SK-N-SH (cell line): ENCODE data around the gene VCAM1. TPM values are rescaled to one million over a fixed set of nuclear protein-coding genes. Genes with fewer than 3 reads are reported as not detected.

Experiments used
- CTCF ChIA-PET: fragments of 300-600, 350-600 bp; formaldehyde crosslinking; extraction: SDS; loops from one replicate; lab custom pipeline; 2021; lab: Yijun Ruan, JAX
- POLR2A ChIA-PET: fragments of 350-600 bp; sonication (Branson Sonifier 250); formaldehyde crosslinking; extraction: SDS; loops from one replicate; lab custom pipeline; 2020; ENCODE audit warnings: antibody characterized with exemption, inconsistent platforms; lab: Yijun Ruan, JAX
- DNase-seq: peaks from one replicate; pipeline ENCODE4 v3.0.0; 2012
- H2AFZ ChIP-seq: fragments of 200-600 bp; sonication (generic); 2 replicates; pipeline ENCODE4 v1.8.1; 2016; ENCODE audit warnings: antibody characterized with exemption, mild to moderate bottlenecking, low read depth
- H3F3A ChIP-seq: fragments of 200-600 bp; sonication (generic); replicated peaks from 2 replicates; pipeline ENCODE3; 2016; ENCODE audit warnings: antibody characterized with exemption, mild to moderate bottlenecking; ENCODE audit not compliant: insufficient read depth
- H3K27ac ChIP-seq, 2 experiments: fragments of 200-500 bp in 1 of 2; fragments of 200-600 bp in 1 of 2; sonication (Bioruptor generic) in 1 of 2; sonication (generic), shearing (Covaris generic) in 1 of 2; 2 replicates each; pipeline versions ENCODE4 v1.5.1 to v1.6.1; 2014 to 2016; ENCODE audit warnings: low read depth in 2 of 2, inconsistent platforms in 1 of 2, low read length in 1 of 2, mild to moderate bottlenecking in 1 of 2, mixed read lengths in 1 of 2
- H3K27me3 ChIP-seq: fragments of 200-600 bp; sonication (generic), shearing (Covaris generic); 2 replicates; pipeline ENCODE4 v1.6.1; 2016; ENCODE audit warnings: mixed run types; ENCODE audit not compliant: insufficient read depth
- H3K36me3 ChIP-seq, 2 experiments: fragments of 200-500 bp in 1 of 2; fragments of 200-600 bp in 1 of 2; sonication (Bioruptor generic) in 1 of 2; sonication (generic) in 1 of 2; replicated peaks in 1 of 2; 2 replicates each; pipeline versions ENCODE3 to v1.5.1; 2014 to 2016; ENCODE audit warnings: low read length in 1 of 2, mild to moderate bottlenecking in 1 of 2; ENCODE audit not compliant: insufficient read depth in 2 of 2, control insufficient read depth in 1 of 2
- H3K4me1 ChIP-seq, 2 experiments: fragments of 200-500 bp in 1 of 2; fragments of 200-600 bp in 1 of 2; sonication (Bioruptor generic) in 1 of 2; sonication (generic), shearing (Covaris generic) in 1 of 2; 2 replicates each; pipeline versions ENCODE4 v1.5.1 to v1.6.1; 2014 to 2016; ENCODE audit warnings: low read depth in 1 of 2, low read length in 1 of 2, mixed run types in 1 of 2; ENCODE audit not compliant: insufficient read depth in 2 of 2, control insufficient read depth in 1 of 2
- H3K4me2 ChIP-seq: fragments of 200-600 bp; sonication (generic), shearing (Covaris generic); 2 replicates; pipeline ENCODE4 v1.6.1; 2017; ENCODE audit warnings: mixed run types
- H3K4me3 ChIP-seq, 2 experiments: fragments of 200-500 bp in 1 of 2; fragments of 200-600 bp in 1 of 2; sonication (Bioruptor generic) in 1 of 2; sonication (generic), shearing (Covaris generic) in 1 of 2; 2 replicates each; pipeline versions ENCODE4 v1.5.1 to v1.8.1; 2014 to 2016; ENCODE audit warnings: low read depth in 2 of 2, inconsistent platforms in 1 of 2, low read length in 1 of 2, mild to moderate bottlenecking in 1 of 2, mixed read lengths in 1 of 2, moderate library complexity in 1 of 2
- H3K79me2 ChIP-seq: fragments of 200-600 bp; sonication (generic); 2 replicates; pipeline ENCODE4 v1.8.1; 2017; ENCODE audit warnings: mild to moderate bottlenecking; ENCODE audit not compliant: insufficient read depth
- H3K9ac ChIP-seq: fragments of 200-600 bp; sonication (generic); 2 replicates; pipeline ENCODE4 v1.6.1; 2017; ENCODE audit warnings: mixed run types
- H3K9me2 ChIP-seq: fragments of 200-600 bp; sonication (generic); 2 replicates; pipeline ENCODE4 v1.6.1; 2017; ENCODE audit warnings: mixed run types
- H3K9me3 ChIP-seq: fragments of 200-600 bp; sonication (generic); 2 replicates; pipeline ENCODE4 v1.6.1; 2017; ENCODE audit warnings: mixed run types, mild to moderate bottlenecking, moderate library complexity
- H4K20me1 ChIP-seq: fragments of 200-600 bp; sonication (generic); 2 replicates; pipeline ENCODE4 v1.6.1; 2017; ENCODE audit warnings: mild to moderate bottlenecking, mixed run types; ENCODE audit not compliant: insufficient read depth
- CHD2 ChIP-seq: fragments of 150-350 bp; IDR thresholded peaks from 2 replicates; pipeline ENCODE4 v1.6.1; 2018; ENCODE audit warnings: low read length; ENCODE audit not compliant: partially characterized antibody
- CTCF ChIP-seq: fragments of 200-600 bp; sonication (generic); IDR thresholded peaks from 2 replicates; pipeline ENCODE4 v1.6.1; 2017; ENCODE audit warnings: antibody characterized with exemption, mild to moderate bottlenecking, moderate library complexity
- EZH2phosphoT487 ChIP-seq: fragments of 200-600 bp; sonication (generic); IDR thresholded peaks from 2 replicates; pipeline ENCODE4 v1.6.1; 2017; ENCODE audit warnings: low read depth, mixed run types, mild to moderate bottlenecking, antibody characterized with exemption, moderate library complexity, borderline replicate concordance
- FOSL2 ChIP-seq: IDR thresholded peaks from 2 replicates; pipeline ENCODE4 v1.4.0; 2012; ENCODE audit warnings: low read depth, mild to moderate bottlenecking, moderate library complexity, borderline replicate concordance
- FOXJ3 ChIP-seq: sonication (generic); formaldehyde crosslinking; IDR thresholded peaks from 2 replicates; pipeline ENCODE4 v1.5.1; 2020; ENCODE audit warnings: mild to moderate bottlenecking, missing genetic modification reagents
- GATA2 ChIP-seq: sonication (generic); formaldehyde crosslinking; IDR thresholded peaks from 2 replicates; pipeline ENCODE4 v1.5.0; 2020; ENCODE audit warnings: mild to moderate bottlenecking, missing genetic modification reagents
- IRF3 ChIP-seq: fragments of 150-350 bp; IDR thresholded peaks from 2 replicates; pipeline ENCODE4 v1.6.1; 2016; ENCODE audit warnings: mild to moderate bottlenecking, low read depth, low read length
- MAX ChIP-seq: IDR thresholded peaks from 2 replicates; pipeline ENCODE4 v1.4.0; 2012; ENCODE audit warnings: low read depth
- NRF1 ChIP-seq: IDR thresholded peaks from 2 replicates; pipeline ENCODE4 v1.6.1; 2012; ENCODE audit warnings: low read depth, mild to moderate bottlenecking, low read length
- PBX3 ChIP-seq: IDR thresholded peaks from 2 replicates; pipeline ENCODE4; 2012
- POLR2AphosphoS5 ChIP-seq: IDR thresholded peaks from 2 replicates; pipeline ENCODE4 v1.6.1; 2012; ENCODE audit warnings: low read depth, low read length
- RAD21 ChIP-seq: IDR thresholded peaks from 2 replicates; pipeline ENCODE4 v1.6.1; 2012; ENCODE audit warnings: mild to moderate bottlenecking, low read length
- REST ChIP-seq: IDR thresholded peaks from 2 replicates; pipeline ENCODE4 v1.6.1; 2012; ENCODE audit warnings: mild to moderate bottlenecking, low read depth, low read length, moderate library complexity
- RFX5 ChIP-seq: IDR thresholded peaks from 2 replicates; pipeline ENCODE4 v1.6.1; 2012; ENCODE audit warnings: mild to moderate bottlenecking, improper control_type of control experiment, low read length
- SMC3 ChIP-seq: IDR thresholded peaks from 2 replicates; pipeline ENCODE4 v1.6.1; 2012; ENCODE audit warnings: low read depth, low read length, improper control_type of control experiment
- TAF1 ChIP-seq: IDR thresholded peaks from 2 replicates; pipeline ENCODE4 v1.6.1; 2012; ENCODE audit warnings: low read depth, mild to moderate bottlenecking, low read length, moderate library complexity, borderline replicate concordance
- TEAD4 ChIP-seq: IDR thresholded peaks from 2 replicates; pipeline ENCODE4 v1.4.0; 2012; ENCODE audit warnings: mild to moderate bottlenecking, borderline replicate concordance; ENCODE audit not compliant: insufficient read depth
- USF1 ChIP-seq: IDR thresholded peaks from 2 replicates; pipeline ENCODE4 v1.4.0; 2012; ENCODE audit warnings: low read depth, borderline replicate concordance
- YY1 ChIP-seq: IDR thresholded peaks from 2 replicates; pipeline ENCODE4 v1.4.0; 2012; ENCODE audit warnings: low read depth, mild to moderate bottlenecking
- ZBTB33 ChIP-seq: IDR thresholded peaks from 2 replicates; pipeline ENCODE4 v1.4.0; 2012; ENCODE audit warnings: low read depth, borderline replicate concordance
- polyA plus RNA-seq, 3 experiments: library from polyadenylated mRNA; depleted of rRNA; stranded (reverse); fragments of >200 nt; gene quantifications; 2 replicates each; pipeline ENCODE4 v1.2.3, GENCODE V29; 2012

Gene VCAM1
- polyA plus RNA-seq, 1 of the 3 experiments (the other 2 are of a cell fraction), result 5.0 TPM

GRCh38 chr1:100780814-100781213, 61.3 kb downstream of the VCAM1 start:
- no peak overlapping the region for H3K27ac ChIP-seq
- no peak for DNase-seq
- peaks cover 0 to 4% of the 10 kb centered on the region in 2 experiments for H3K36me3 ChIP-seq
- H3K4me3 ChIP-seq, result no peak overlapping the region
- no peaks in the 10 kb centered on the region for H3F3A ChIP-seq
- no peaks in the 10 kb centered on the region for H3K4me1 ChIP-seq
- no peaks in the 10 kb centered on the region for H3K9me3 ChIP-seq
- H3K79me2 ChIP-seq, result no peaks in the 10 kb centered on the region
- POLR2A ChIA-PET, result no interaction called here
- H3K4me2 ChIP-seq, result no peak overlapping the region
- H3K9ac ChIP-seq, result no peak overlapping the region
- no peak for TF ChIP-seq IRF3
- TF ChIP-seq USF1, result no peak
- TF ChIP-seq YY1, result no peak
- no peak for TF ChIP-seq MAX
- no peak for TF ChIP-seq FOXJ3
- no peak for TF ChIP-seq REST
- TF ChIP-seq NRF1, result no peak
- no peak for TF ChIP-seq FOSL2
- no peak for TF ChIP-seq CTCF
- TF ChIP-seq RFX5, result no peak
- TF ChIP-seq GATA2 (CRISPR knock-in tag), result no peak
- no peak for TF ChIP-seq TAF1
- no peak for TF ChIP-seq EZH2phosphoT487
- no peak for TF ChIP-seq SMC3
- TF ChIP-seq RAD21, result no peak
- no peak for TF ChIP-seq ZBTB33
- TF ChIP-seq CHD2, result no peak
- TF ChIP-seq TEAD4, result no peak
- TF ChIP-seq PBX3, result no peak
- TF ChIP-seq POLR2AphosphoS5, result no peak
- TF ChIP-seq, all 33 proteins: peak for 0
- H4K20me1 ChIP-seq, result no peaks in the 10 kb centered on the region
- H3K27me3 ChIP-seq, result no peaks in the 10 kb centered on the region
- H3K9me2 ChIP-seq, result no peaks in the 10 kb centered on the region
- H2AFZ ChIP-seq, result no peak overlapping the region
- CTCF ChIA-PET, result no interaction called here
